ENCODE measurements around the gene ARHGEF28. TPM values are rescaled to one million over a fixed set of nuclear protein-coding genes. Genes with fewer than 3 reads are reported as not detected.

The ARHGEF28 gene
- total and polyA plus RNA-seq, 2 of the 13 experiments (the other 11 are each of a cell fraction or from before 2014, with no cell fraction given), result 17.4 to 34.1 TPM

GRCh38 chr5:73705364-73705763 lies 79.4 kb downstream of the ARHGEF28 start:
- intact Hi-C loops (cut with micrococcal nuclease; ENCODE audit: unreplicated experiment), result no loop called here
- Histone ChIP-seq H3K9me3 (ENCODE audit: low read length) (no peaks in the 10 kb centered on the region), H3K36me3 (replicated peaks in 1 of 2; ENCODE audit: control insufficient read depth in 1 of 2, insufficient read depth in 2 of 2, low read length in 2 of 2) (peaks cover 0 to 1% of the 10 kb centered on the region in 2 experiments; a peak in 2 of 5 replicates), H3K4me1 (ENCODE audit: insufficient read depth, low read length) (peaks cover 18% of the 10 kb centered on the region), H3K4me3 (replicated peaks in 1 of 3; ENCODE audit: insufficient read depth in 1 of 3, low read depth in 2 of 3, low read length in 3 of 3) (no peak overlapping the region), H3K4me2 (ENCODE audit: low read depth, low read length) (no peak overlapping the region), H3K27ac (ENCODE audit: extremely low read length, insufficient read depth, low read length) (no peak overlapping the region), H2AFZ (ENCODE audit: low read length) (no peak overlapping the region), H3K79me2 (ENCODE audit: insufficient read depth, low read length) (peaks cover 7% of the 10 kb centered on the region), H3K9ac (ENCODE audit: insufficient read depth, low read depth, low read length) (no peak overlapping the region), H3K27me3 (ENCODE audit: control insufficient read depth in 1 of 2, insufficient read depth in 2 of 2, low read length in 2 of 2) (no peaks in the 10 kb centered on the region), H4K20me1 (ENCODE audit: insufficient read depth, low read length) (no peaks in the 10 kb centered on the region)
- DNase-seq (ENCODE audit: low spot score), result no peak
- ChIA-PET CTCF (ENCODE audit: low intra/inter-chr PET ratio, low total read pairs) (interaction anchor here (1.5 kb wide), 1 partner anchor 114 kb away, joined by 4 read pairs; no protein-coding TSS in a partner anchor), POLR2A (interaction anchor here (0.6 kb wide), 1 partner anchor 110 kb away, joined by 3 read pairs; no protein-coding TSS in a partner anchor)
- no peak; the same call in 2 of the 3 replicates for ATAC-seq
- in situ Hi-C loops (cut with HindIII; ENCODE audit: extremely low pct_ligation_motif_present, low pct_unique_long_range_greater_than_20kb), result no loop called here
- FAIRE-seq, result no peak
- no peak for TF ChIP-seq ZNF660 (CRISPR knock-in tag; IDR thresholded peaks at IDR 0.05; ENCODE audit: borderline replicate concordance, low read depth)
- peak; percentile 23; the same call in 1 of the 2 replicates for TF ChIP-seq MNT (IDR thresholded peaks at IDR 0.05)
- no TSS peak for BruUV-seq (replicated peaks)

- Histone ChIP-seq H2AFZ (ENCODE audit: low read length) (no peak overlapping the region), H3K27ac (ENCODE audit: extremely low read length, insufficient read depth, low read length) (no peak overlapping the region), H3K36me3 (replicated peaks in 1 of 2; ENCODE audit: control insufficient read depth in 1 of 2, insufficient read depth in 2 of 2, low read length in 2 of 2) (peaks cover 0 to 1% of the 10 kb centered on the region in 2 experiments; a peak in 2 of 5 replicates), H3K9me3 (ENCODE audit: low read length) (no peaks in the 10 kb centered on the region), H3K4me2 (ENCODE audit: low read depth, low read length) (no peak overlapping the region), H3K27me3 (ENCODE audit: control insufficient read depth in 1 of 2, insufficient read depth in 2 of 2, low read length in 2 of 2) (no peaks in the 10 kb centered on the region), H3K9ac (ENCODE audit: insufficient read depth, low read depth, low read length) (no peak overlapping the region), H3K4me3 (replicated peaks in 1 of 3; ENCODE audit: insufficient read depth in 1 of 3, low read depth in 2 of 3, low read length in 3 of 3) (no peak overlapping the region), H3K4me1 (ENCODE audit: insufficient read depth, low read length) (peaks cover 18% of the 10 kb centered on the region), H3K79me2 (ENCODE audit: insufficient read depth, low read length) (peaks cover 7% of the 10 kb centered on the region), H4K20me1 (ENCODE audit: insufficient read depth, low read length) (0 out of 2 replicates have a peak, but pooled peaks cover 2% of the 10 kb centered on the region)
- no peak for TF ChIP-seq ARID4A (CRISPR knock-in tag; IDR thresholded peaks at IDR 0.05; ENCODE audit: borderline replicate concordance)
- no peak for TF ChIP-seq CENPBD1 (CRISPR knock-in tag; IDR thresholded peaks at IDR 0.05; ENCODE audit: borderline replicate concordance, low read depth)
- TF ChIP-seq GABPB1 (CRISPR knock-in tag; IDR thresholded peaks at IDR 0.05), result no peak
- TF ChIP-seq SMAD1 (CRISPR knock-in tag; IDR thresholded peaks at IDR 0.05; ENCODE audit: borderline replicate concordance, low read depth), result no peak
- CTCF ChIA-PET (ENCODE audit: low intra/inter-chr PET ratio, low total read pairs), result no interaction called here
- no peak for DNase-seq (ENCODE audit: low spot score)
- in situ Hi-C loops (cut with HindIII; ENCODE audit: extremely low pct_ligation_motif_present, low pct_unique_long_range_greater_than_20kb), result no loop called here
- FAIRE-seq, result no peak
- BruUV-seq (replicated peaks), result no TSS peak
- 91% methylated on average over 5 of the region's 5 CpGs for WGBS (ENCODE audit: low lambda C conversion rate)
- intact Hi-C loops (cut with micrococcal nuclease; ENCODE audit: unreplicated experiment), result no loop called here
- ATAC-seq, result no peak; the same call in 2 of the 3 replicates
- POLR2A ChIA-PET, result no interaction called here
Observed at GRCh38 chr5:73706963-73707362, 81.0 kb downstream of the ARHGEF28 start.
